ENCODE measurements around the gene GRID2. TPM values are rescaled to one million over a fixed set of nuclear protein-coding genes. Genes with fewer than 3 reads are reported as not detected.

Gene GRID2
- total RNA-seq, 4 donors from 2014 or later = 0.16 TPM; not detected in 3

- no peak overlapping the region for H3K4me3 ChIP-seq
- H3K4me1 ChIP-seq = no peaks in the 10 kb centered on the region
- no peaks in the 10 kb centered on the region for H3K27me3 ChIP-seq
- no peaks in the 10 kb centered on the region for H3K9me3 ChIP-seq
- no peaks in the 10 kb centered on the region for H3K36me3 ChIP-seq
- no peak for DNase-seq
- intact Hi-C loops (cut with DNase I; ENCODE audit: low total_unique reads) (no loop called here), in situ Hi-C loops (cut with MboI; ENCODE audit: low pct_ligation_motif_present in 1 of 4, low pct_unique_long_range_greater_than_20kb in 1 of 4, low sequenced_read_pairs in 3 of 4) (no loop called here)
- TF ChIP-seq EP300 (IDR thresholded peaks at IDR 0.05; ENCODE audit: low read depth) (no peak), POLR2A (IDR thresholded peaks at IDR 0.05) (no peak), CTCF (IDR thresholded peaks at IDR 0.05) (no peak), POLR2AphosphoS5 (IDR thresholded peaks at IDR 0.05) (no peak)
- WGBS, 2 donors (ENCODE audit: low coverage in 1 of 2) = 60 to 62% methylated on average over 3 of the region's 3 CpGs
- no peak overlapping the region for H3K27ac ChIP-seq
These were observed 179.6 kb downstream of the GRID2 start for GRCh38 chr4:92483341-92483740.

GRCh38 chr4:92488496-92488895, 184.7 kb downstream of the GRID2 start:
- H3K4me1 ChIP-seq = no peaks in the 10 kb centered on the region
- H3K27me3 ChIP-seq = no peaks in the 10 kb centered on the region
- H3K36me3 ChIP-seq = no peaks in the 10 kb centered on the region
- 75% methylated on average over 1 of the region's 1 CpG for WGBS, 2 donors (ENCODE audit: low coverage in 1 of 2)
- H3K9me3 ChIP-seq = no peaks in the 10 kb centered on the region
- in situ Hi-C loops (cut with MboI; ENCODE audit: low pct_ligation_motif_present in 1 of 4, low pct_unique_long_range_greater_than_20kb in 1 of 4, low sequenced_read_pairs in 3 of 4) = no loop called here
- H3K27ac ChIP-seq = no peak overlapping the region
- intact Hi-C loops (cut with DNase I; ENCODE audit: low total_unique reads) = no loop called here
- no peak for DNase-seq
- TF ChIP-seq POLR2A (IDR thresholded peaks at IDR 0.05) (no peak), POLR2AphosphoS5 (IDR thresholded peaks at IDR 0.05) (no peak), EP300 (IDR thresholded peaks at IDR 0.05; ENCODE audit: low read depth) (no peak), CTCF (IDR thresholded peaks at IDR 0.05) (no peak)
- H3K4me3 ChIP-seq = no peak overlapping the region

- in situ Hi-C loops (cut with MboI; ENCODE audit: low pct_ligation_motif_present in 1 of 4, low pct_unique_long_range_greater_than_20kb in 1 of 4, low sequenced_read_pairs in 3 of 4) = no loop called here
- intact Hi-C loops (cut with DNase I; ENCODE audit: low total_unique reads) = no loop called here
These were observed 193.4 kb downstream of the GRID2 start for GRCh38 chr4:92497141-92497540.

GRCh38 chr4:92501456-92501855, 197.7 kb downstream of the GRID2 start:
- in situ Hi-C loops (cut with MboI; ENCODE audit: low pct_ligation_motif_present in 1 of 4, low pct_unique_long_range_greater_than_20kb in 1 of 4, low sequenced_read_pairs in 3 of 4) = no loop called here
- WGBS, 2 donors (ENCODE audit: low coverage in 1 of 2) = 63 to 68% methylated on average over 2 of the region's 2 CpGs
- intact Hi-C loops (cut with DNase I; ENCODE audit: low total_unique reads) = no loop called here
- TF ChIP-seq CTCF (IDR thresholded peaks at IDR 0.05) (no peak), EP300 (IDR thresholded peaks at IDR 0.05; ENCODE audit: low read depth) (no peak), POLR2A (IDR thresholded peaks at IDR 0.05) (no peak)
- no peaks in the 10 kb centered on the region for H3K27me3 ChIP-seq
- H3K36me3 ChIP-seq = no peaks in the 10 kb centered on the region
- no peak for DNase-seq
- H3K9me3 ChIP-seq = no peaks in the 10 kb centered on the region
- H3K27ac ChIP-seq = no peak overlapping the region
- no peaks in the 10 kb centered on the region for H3K4me1 ChIP-seq
- H3K4me3 ChIP-seq = no peak overlapping the region

More at GRCh38 chr4:92497141-92497540, 193.4 kb downstream of the GRID2 start:
- no peak for DNase-seq
- H3K4me3 ChIP-seq = no peak overlapping the region
- no peak overlapping the region for H3K27ac ChIP-seq
- H3K9me3 ChIP-seq = no peaks in the 10 kb centered on the region
- WGBS, 2 donors (ENCODE audit: low coverage in 1 of 2) = 62 to 71% methylated on average over 1 of the region's 1 CpG
- H3K4me1 ChIP-seq = no peaks in the 10 kb centered on the region
- no peaks in the 10 kb centered on the region for H3K27me3 ChIP-seq
- H3K36me3 ChIP-seq = no peaks in the 10 kb centered on the region
- TF ChIP-seq POLR2AphosphoS5 (IDR thresholded peaks at IDR 0.05) (no peak), CTCF (IDR thresholded peaks at IDR 0.05) (no peak), POLR2A (IDR thresholded peaks at IDR 0.05) (no peak), EP300 (IDR thresholded peaks at IDR 0.05; ENCODE audit: low read depth) (no peak)

Data from transverse colon (tissue), 4 donors.